ENCODE results near the gene ZNF792.
"Not testable (repeated sequence)": the region's sequence is repeated elsewhere in the genome, so short reads cannot be mapped to it uniquely, and the experiment has no call there.

Gene ZNF792

GRCh38 chr19:34970185-34970780 lies 6.3 kb upstream of the ZNF792 start:
- not testable (repeated sequence) for DNase-seq (ENCODE audit: low read depth, low spot score)

GRCh38 chr19:34969721-34970120 lies 5.7 kb upstream of the ZNF792 start:
- DNase-seq (ENCODE audit: low read depth, low spot score) = no peak

- DNase-seq (ENCODE audit: low read depth, low spot score) = no peak
Measured at GRCh38 chr19:34967551-34967950, 3.5 kb upstream of the ZNF792 start.

- DNase-seq (ENCODE audit: low read depth, low spot score) = not testable (repeated sequence)
Measured at GRCh38 chr19:34965505-34965904, 1.5 kb upstream of the ZNF792 start.

GRCh38 chr19:34964598-34964997 lies 569 bp upstream of the ZNF792 start:
- no peak for DNase-seq (ENCODE audit: low read depth, low spot score)

- no peak for DNase-seq (ENCODE audit: low read depth, low spot score)
Measured at GRCh38 chr19:34962687-34963572, 1.1 kb downstream of the ZNF792 start.

- DNase-seq (ENCODE audit: low read depth, low spot score) = no peak
Measured at GRCh38 chr19:34961775-34962686, 2.0 kb downstream of the ZNF792 start.

GRCh38 chr19:34960940-34961679 lies 2.9 kb downstream of the ZNF792 start:
- DNase-seq (ENCODE audit: low read depth, low spot score) = no peak

GRCh38 chr19:34960103-34960805 lies 3.8 kb downstream of the ZNF792 start:
- DNase-seq (ENCODE audit: low read depth, low spot score) = no peak

GRCh38 chr19:34959021-34959420 lies 5.0 kb downstream of the ZNF792 start:
- DNase-seq (ENCODE audit: low read depth, low spot score) = no peak

GRCh38 chr19:34957830-34958751 lies 5.9 kb downstream of the ZNF792 start:
- no peak for DNase-seq (ENCODE audit: low read depth, low spot score)

- DNase-seq (ENCODE audit: low read depth, low spot score) = no peak
Measured at GRCh38 chr19:34953092-34953491, 10.9 kb downstream of the ZNF792 start.

GRCh38 chr19:34943861-34944573 lies 20.0 kb downstream of the ZNF792 start:
- DNase-seq (ENCODE audit: low read depth, low spot score) = no peak

GRCh38 chr19:34938886-34939285 lies 25.1 kb downstream of the ZNF792 start:
- DNase-seq (ENCODE audit: low read depth, low spot score) = no peak

GRCh38 chr19:34936184-34936583 lies 27.8 kb downstream of the ZNF792 start:
- DNase-seq (ENCODE audit: low read depth, low spot score) = no peak

GRCh38 chr19:34932494-34932893 lies 31.5 kb downstream of the ZNF792 start:
- no peak for DNase-seq (ENCODE audit: low read depth, low spot score)

- peak; percentile 72 for DNase-seq (ENCODE audit: low read depth, low spot score)
Measured at GRCh38 chr19:34926685-34927375, 37.2 kb downstream of the ZNF792 start, which contains the start of gene ZNF30. TSS of gene ZNF30 (plus strand) at chr19:34926903. CDS start at chr19:34929948, 3,045 bp downstream.

- no peak for DNase-seq (ENCODE audit: low read depth, low spot score)
Measured at GRCh38 chr19:34926361-34926684, 37.7 kb downstream of the ZNF792 start.
